Body of pancreas (tissue), 4 donors: ENCODE measurements around the gene GDPD5.

ENCODE experiments used
- POLR2A ChIP-seq, 3 donors: fragments of 450-650 bp; IDR thresholded peaks; one replicate each; pipeline ENCODE4 v1.6.1; 2016; ENCODE audit warnings: antibody characterized with exemption in 3 of 3, mild to moderate bottlenecking in 2 of 3
- TF ChIP-seq, protein P1 (sequence below), 7 experiments: fragments of 450-650 bp in 4 of 7; fragments of 200-600 bp in 3 of 7; sonication (generic) in 3 of 7; IDR thresholded peaks; one replicate each; pipeline ENCODE4 v1.5.1; 2016 to 2019; ENCODE audit warnings: antibody characterized with exemption in 7 of 7

DNA sequence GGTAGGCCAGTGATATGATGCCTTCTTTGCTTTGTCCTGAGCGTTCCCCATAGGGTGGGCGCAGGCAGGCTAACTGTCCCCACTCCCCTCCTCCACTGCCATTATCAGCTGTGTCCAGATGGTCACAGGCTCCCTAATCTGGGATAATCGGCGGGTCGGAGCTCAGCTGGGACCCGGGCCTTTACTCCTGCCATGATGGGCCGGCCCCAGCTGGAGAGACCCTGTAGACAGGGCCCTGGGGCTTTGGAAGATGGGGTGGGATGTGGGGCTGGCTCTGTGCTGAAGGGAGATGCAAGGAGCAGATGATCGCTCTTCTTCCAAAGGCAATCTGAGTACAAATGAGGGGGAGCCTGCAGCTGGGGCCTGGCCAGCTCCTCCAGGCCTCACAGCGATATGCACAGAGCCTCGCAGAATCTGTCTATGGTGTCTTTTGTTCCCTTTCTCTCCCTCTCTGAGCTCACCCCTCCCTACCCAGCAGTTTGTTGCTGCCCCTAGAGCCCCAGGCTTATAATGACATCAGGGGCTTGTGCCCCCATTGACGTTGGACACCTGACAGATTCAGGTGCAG lies 104.6 kb downstream of the GDPD5 start:
- TF ChIP-seq, protein P1, sequence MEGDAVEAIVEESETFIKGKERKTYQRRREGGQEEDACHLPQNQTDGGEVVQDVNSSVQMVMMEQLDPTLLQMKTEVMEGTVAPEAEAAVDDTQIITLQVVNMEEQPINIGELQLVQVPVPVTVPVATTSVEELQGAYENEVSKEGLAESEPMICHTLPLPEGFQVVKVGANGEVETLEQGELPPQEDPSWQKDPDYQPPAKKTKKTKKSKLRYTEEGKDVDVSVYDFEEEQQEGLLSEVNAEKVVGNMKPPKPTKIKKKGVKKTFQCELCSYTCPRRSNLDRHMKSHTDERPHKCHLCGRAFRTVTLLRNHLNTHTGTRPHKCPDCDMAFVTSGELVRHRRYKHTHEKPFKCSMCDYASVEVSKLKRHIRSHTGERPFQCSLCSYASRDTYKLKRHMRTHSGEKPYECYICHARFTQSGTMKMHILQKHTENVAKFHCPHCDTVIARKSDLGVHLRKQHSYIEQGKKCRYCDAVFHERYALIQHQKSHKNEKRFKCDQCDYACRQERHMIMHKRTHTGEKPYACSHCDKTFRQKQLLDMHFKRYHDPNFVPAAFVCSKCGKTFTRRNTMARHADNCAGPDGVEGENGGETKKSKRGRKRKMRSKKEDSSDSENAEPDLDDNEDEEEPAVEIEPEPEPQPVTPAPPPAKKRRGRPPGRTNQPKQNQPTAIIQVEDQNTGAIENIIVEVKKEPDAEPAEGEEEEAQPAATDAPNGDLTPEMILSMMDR (IDR thresholded peaks at IDR 0.05) = no peak
- TF ChIP-seq POLR2A (IDR thresholded peaks at IDR 0.05) = no peak
